Measurements from ENCODE around the gene PRAMEF4.
"Not testable (repeated sequence)": the region's sequence is repeated elsewhere in the genome, so short reads cannot be mapped to it uniquely, and the experiment has no call there.

DNA sequence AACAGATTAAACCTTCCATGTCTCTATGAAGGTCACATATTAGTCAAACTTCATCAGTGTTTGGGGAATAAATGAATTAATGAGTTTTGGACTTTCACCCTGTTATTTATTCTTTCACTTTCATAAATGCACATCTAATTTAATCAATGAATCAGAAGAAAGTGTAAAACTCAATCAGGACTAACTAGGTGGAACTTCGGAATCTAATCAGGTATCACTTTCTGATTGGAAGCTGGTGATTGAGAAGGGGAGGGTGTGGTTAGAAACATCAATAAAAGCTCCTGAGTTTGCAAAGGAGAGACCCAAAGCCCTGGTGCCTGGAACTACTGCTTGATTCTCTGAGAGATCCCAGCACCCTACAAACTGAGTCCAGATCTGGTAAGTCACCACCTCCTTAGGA is 30.3 kb upstream of the PRAMEF4 start, which contains the start of gene PRAMEF7:
- TF ChIP-seq, protein P1, sequence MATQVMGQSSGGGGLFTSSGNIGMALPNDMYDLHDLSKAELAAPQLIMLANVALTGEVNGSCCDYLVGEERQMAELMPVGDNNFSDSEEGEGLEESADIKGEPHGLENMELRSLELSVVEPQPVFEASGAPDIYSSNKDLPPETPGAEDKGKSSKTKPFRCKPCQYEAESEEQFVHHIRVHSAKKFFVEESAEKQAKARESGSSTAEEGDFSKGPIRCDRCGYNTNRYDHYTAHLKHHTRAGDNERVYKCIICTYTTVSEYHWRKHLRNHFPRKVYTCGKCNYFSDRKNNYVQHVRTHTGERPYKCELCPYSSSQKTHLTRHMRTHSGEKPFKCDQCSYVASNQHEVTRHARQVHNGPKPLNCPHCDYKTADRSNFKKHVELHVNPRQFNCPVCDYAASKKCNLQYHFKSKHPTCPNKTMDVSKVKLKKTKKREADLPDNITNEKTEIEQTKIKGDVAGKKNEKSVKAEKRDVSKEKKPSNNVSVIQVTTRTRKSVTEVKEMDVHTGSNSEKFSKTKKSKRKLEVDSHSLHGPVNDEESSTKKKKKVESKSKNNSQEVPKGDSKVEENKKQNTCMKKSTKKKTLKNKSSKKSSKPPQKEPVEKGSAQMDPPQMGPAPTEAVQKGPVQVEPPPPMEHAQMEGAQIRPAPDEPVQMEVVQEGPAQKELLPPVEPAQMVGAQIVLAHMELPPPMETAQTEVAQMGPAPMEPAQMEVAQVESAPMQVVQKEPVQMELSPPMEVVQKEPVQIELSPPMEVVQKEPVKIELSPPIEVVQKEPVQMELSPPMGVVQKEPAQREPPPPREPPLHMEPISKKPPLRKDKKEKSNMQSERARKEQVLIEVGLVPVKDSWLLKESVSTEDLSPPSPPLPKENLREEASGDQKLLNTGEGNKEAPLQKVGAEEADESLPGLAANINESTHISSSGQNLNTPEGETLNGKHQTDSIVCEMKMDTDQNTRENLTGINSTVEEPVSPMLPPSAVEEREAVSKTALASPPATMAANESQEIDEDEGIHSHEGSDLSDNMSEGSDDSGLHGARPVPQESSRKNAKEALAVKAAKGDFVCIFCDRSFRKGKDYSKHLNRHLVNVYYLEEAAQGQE (IDR thresholded peaks at IDR 0.05): not testable (repeated sequence)
- TF ChIP-seq, protein P2, sequence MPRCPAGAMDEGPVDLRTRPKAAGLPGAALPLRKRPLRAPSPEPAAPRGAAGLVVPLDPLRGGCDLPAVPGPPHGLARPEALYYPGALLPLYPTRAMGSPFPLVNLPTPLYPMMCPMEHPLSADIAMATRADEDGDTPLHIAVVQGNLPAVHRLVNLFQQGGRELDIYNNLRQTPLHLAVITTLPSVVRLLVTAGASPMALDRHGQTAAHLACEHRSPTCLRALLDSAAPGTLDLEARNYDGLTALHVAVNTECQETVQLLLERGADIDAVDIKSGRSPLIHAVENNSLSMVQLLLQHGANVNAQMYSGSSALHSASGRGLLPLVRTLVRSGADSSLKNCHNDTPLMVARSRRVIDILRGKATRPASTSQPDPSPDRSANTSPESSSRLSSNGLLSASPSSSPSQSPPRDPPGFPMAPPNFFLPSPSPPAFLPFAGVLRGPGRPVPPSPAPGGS (IDR thresholded peaks at IDR 0.05): not testable (repeated sequence)
- not testable (repeated sequence) for TF ChIP-seq CHD4 (IDR thresholded peaks at IDR 0.05; ENCODE audit: borderline replicate concordance); POLR2A (IDR thresholded peaks at IDR 0.05; ENCODE audit: low read length)
- TF ChIP-seq, protein P3, sequence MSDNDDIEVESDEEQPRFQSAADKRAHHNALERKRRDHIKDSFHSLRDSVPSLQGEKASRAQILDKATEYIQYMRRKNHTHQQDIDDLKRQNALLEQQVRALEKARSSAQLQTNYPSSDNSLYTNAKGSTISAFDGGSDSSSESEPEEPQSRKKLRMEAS (IDR thresholded peaks at IDR 0.05): not testable (repeated sequence)
- TF ChIP-seq, protein P4, sequence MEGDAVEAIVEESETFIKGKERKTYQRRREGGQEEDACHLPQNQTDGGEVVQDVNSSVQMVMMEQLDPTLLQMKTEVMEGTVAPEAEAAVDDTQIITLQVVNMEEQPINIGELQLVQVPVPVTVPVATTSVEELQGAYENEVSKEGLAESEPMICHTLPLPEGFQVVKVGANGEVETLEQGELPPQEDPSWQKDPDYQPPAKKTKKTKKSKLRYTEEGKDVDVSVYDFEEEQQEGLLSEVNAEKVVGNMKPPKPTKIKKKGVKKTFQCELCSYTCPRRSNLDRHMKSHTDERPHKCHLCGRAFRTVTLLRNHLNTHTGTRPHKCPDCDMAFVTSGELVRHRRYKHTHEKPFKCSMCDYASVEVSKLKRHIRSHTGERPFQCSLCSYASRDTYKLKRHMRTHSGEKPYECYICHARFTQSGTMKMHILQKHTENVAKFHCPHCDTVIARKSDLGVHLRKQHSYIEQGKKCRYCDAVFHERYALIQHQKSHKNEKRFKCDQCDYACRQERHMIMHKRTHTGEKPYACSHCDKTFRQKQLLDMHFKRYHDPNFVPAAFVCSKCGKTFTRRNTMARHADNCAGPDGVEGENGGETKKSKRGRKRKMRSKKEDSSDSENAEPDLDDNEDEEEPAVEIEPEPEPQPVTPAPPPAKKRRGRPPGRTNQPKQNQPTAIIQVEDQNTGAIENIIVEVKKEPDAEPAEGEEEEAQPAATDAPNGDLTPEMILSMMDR (IDR thresholded peaks at IDR 0.05): not testable (repeated sequence)

Data from A549 (cell line).